OCI-LY1 (cell line): ENCODE data around the gene MARF1.

Experiments used
- EZH2 ChIP-seq: fragments of 200-600 bp; sonication (generic), shearing (Covaris generic); IDR thresholded peaks from 2 replicates; pipeline ENCODE4 v1.8.0; 2017; ENCODE audit warnings: borderline replicate concordance, mixed run types, mild to moderate bottlenecking, antibody characterized with exemption, low read length, moderate library complexity, mixed read lengths
- TF ChIP-seq, protein P1 (sequence below): fragments of 200-600 bp; sonication (generic), shearing (Covaris generic); IDR thresholded peaks from 2 replicates; pipeline ENCODE4 v1.5.1; 2017; ENCODE audit warnings: mild to moderate bottlenecking, antibody characterized with exemption, low read length, moderate library complexity, mixed read lengths

DNA sequence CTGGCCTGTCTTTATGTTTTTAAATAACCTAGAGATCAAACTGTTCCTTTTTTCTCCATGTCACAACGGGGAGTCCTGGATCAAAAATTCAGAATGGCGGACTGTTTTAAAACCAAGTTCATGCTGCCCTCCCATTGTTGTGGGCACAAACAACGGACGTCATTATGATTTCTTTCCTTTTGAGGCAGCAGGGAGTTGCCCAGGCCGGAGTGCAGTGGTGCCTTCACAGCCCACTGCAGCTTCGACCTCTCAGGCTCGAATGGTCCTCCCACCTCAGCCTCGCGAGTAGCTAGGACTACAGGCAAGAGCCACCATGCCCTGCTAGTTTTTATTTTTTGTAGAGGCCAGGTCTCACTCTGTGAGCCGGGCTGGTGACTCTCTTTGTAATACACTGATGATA, 33.6 kb upstream of the MARF1 start:
- TF ChIP-seq, protein P1, sequence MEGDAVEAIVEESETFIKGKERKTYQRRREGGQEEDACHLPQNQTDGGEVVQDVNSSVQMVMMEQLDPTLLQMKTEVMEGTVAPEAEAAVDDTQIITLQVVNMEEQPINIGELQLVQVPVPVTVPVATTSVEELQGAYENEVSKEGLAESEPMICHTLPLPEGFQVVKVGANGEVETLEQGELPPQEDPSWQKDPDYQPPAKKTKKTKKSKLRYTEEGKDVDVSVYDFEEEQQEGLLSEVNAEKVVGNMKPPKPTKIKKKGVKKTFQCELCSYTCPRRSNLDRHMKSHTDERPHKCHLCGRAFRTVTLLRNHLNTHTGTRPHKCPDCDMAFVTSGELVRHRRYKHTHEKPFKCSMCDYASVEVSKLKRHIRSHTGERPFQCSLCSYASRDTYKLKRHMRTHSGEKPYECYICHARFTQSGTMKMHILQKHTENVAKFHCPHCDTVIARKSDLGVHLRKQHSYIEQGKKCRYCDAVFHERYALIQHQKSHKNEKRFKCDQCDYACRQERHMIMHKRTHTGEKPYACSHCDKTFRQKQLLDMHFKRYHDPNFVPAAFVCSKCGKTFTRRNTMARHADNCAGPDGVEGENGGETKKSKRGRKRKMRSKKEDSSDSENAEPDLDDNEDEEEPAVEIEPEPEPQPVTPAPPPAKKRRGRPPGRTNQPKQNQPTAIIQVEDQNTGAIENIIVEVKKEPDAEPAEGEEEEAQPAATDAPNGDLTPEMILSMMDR = no peak
- TF ChIP-seq EZH2 = no peak
